Activated gamma-delta T cell (primary cell): ENCODE data around the gene TMEM106A.
"Not testable (repeated sequence)": the region's sequence is repeated elsewhere in the genome, so short reads cannot be mapped to it uniquely, and the experiment has no call there.

Experiments used
- DNase-seq: peaks from one replicate; lab custom pipeline; 2025; lab: John Stamatoyannopoulos, UW
- total RNA-seq, 2 donors: gene quantifications; one replicate each; lab custom pipeline; 2026; lab: John Stamatoyannopoulos, UW

Gene TMEM106A, protein sequence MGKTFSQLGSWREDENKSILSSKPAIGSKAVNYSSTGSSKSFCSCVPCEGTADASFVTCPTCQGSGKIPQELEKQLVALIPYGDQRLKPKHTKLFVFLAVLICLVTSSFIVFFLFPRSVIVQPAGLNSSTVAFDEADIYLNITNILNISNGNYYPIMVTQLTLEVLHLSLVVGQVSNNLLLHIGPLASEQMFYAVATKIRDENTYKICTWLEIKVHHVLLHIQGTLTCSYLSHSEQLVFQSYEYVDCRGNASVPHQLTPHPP
- 12.1 to 13.0 reads per million in 2 donors for total RNA-seq

DNA sequence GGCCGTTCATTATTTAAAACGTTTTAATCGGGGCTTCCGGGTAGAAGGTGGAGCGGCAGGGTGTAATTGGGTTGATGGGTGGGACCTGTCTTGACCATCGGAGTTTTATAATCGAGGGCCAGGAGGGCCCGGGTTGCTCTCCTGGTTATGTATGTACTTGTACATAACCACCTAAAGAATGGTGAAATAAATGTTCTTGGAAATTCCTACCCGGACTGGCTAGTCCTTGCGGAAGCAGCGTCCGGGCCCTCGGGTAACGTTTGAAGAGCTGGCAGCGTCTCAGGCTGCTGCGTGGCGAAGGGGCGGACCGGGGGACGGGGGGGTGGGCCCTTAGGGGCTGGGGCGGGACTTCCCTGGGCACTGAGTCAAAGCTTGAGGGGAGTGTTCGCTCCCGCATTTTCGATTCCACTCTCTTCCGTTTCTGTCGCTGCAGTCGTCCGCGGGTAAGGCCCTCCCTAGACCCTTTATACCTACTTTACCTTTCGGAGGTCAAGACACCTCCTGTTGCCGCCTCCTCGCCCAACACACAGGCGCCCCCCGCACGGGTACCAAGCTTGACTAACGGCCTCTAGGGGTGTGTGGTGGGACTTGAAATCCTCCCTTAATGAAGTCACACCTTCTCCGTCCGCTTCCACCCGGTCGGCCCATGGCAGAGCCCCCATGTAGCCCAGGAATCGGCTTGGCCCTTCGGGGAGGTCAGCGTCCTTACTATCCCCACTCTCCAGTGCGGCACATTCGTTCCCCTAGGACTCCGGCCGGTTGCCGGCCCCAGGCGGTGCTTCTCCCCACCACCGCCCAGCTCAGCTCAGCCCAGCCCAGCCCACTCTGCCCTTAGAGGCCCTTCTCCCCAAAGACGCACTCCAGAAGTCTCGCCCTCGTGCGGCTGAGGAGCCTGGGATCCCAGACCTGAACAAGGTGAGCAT is at the start of gene TMEM106A:
TSS of gene TMEM106A (plus strand) at position 396 of the 923 bp plus-strand sequence. CDS start 1,167 bp downstream, outside the sequence.
- DNase-seq: peak; percentile 31

DNA sequence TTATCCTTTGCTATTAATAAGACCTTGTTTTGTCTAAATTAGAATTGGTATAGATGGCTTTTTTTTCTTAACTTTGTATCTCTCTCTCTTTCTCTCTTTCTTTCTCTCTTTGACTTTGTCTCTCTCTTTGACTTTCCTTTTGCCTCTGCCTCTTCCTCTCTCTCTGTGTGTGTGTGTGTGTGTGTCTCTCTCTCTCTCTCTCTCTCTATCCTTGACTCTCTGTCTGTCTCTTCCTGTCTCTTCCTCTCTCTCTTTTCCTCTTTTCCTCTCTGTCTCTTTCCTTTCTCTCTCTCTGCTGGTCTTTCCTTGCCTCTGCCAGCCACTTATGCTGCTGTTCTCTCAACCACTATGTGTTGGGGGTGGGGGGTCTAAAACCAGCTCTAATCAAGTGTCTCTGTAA is 45.7 kb upstream of the TMEM106A start:
- not testable (repeated sequence) for DNase-seq

DNA sequence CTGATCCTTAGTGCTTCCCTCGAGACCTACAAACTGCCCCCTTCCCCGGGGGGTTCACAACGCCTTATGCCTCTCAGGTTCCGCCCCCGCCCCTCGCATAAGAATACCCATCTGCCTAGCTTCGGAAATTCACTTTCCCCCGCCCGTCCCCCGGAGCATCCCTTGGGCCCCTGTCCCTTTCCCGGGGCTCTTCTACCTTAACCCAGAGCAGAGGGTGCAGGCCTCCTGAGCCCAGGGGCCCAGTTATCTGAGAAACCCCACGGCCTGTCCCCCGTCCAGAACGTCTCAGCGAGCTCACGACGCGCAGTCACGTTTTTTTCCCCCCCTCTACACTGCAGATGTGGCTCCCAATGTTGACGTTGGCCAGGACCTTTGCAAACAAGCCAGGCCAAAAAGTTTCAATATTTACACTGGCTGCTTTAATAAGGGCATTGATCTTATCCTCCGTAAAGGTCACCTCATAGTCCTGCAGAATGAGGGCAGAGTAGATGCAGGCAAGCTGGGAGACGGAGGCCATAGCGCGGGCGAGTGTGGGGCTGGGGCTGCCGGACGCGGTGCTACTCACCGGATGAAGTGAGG is 42.0 kb upstream of the TMEM106A start:
- no peak for DNase-seq

DNA sequence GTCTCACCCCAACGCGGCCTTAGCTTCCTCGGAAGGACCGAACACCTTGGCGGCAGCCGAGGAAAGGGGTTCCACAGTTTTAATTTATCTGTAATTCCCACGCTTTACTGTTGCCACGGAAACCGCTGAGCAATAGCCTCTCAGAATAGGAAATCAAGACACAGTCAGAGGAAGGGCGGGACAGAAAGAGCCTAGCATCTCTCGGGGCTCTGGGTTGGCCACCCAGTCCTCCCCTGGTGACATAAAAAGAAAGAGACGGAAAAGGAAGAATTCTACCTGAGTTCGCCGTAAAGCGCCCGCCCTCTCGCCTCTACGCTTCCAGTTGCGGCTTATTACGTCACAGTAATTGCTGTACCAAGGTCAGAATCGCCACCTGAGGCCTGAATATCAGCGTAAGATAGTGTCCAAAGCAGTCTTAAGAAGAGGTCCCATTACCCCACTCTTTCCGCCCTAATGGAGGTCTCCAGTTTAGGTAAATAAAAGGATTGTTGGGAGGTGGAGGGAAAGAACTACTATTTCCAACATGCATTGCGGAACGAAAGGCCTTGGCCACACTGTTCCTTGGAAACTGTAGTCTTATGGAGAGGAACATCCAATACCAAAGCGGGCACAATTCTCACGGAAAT is 41.4 kb upstream of the TMEM106A start:
- peak; percentile 27 for DNase-seq

DNA sequence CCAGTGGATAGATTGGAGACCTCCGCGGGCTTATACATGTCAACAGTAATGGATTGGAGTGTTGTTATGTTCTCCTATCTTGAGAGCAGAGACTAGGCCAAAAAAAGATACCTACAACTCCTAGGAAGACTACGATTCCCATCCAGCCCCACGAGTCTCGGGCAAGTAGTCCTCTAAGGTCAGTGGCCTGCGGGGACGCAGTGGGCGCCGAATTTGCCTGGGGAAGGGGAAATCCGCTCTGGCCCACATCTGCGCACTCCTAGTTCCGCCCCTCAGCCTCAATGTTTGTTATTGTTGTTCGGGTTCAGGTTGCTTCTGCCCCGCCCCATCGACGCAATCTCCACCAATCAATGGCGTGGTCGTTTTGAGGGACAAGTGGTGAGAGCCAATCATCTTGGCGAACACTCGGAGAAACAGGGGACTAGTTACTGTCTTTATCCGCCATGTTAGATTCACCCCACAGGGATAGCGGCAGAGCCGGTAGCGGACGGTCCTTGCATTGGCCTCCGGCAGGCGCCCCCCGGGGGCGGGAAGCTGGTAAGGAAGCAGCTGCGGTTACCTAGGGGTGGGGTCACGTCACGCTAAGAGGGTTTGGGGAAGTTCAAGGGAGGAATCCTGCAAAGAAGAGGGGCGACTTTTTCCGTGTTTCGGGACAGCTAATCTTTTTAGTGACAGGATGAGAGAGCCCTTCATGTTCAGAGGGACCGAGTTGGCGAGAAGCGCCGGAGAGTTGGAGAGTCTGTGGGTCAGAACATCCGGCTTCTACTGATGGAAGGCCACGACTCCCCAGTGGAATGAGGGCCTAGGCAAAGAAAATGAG is 40.7 kb upstream of the TMEM106A start, which contains the start of gene NBR1:
TSS of gene NBR1 (plus strand) at position 449 of the 820 bp plus-strand sequence. CDS start 4,586 bp downstream, outside the sequence.
- peak; percentile 55 for DNase-seq

DNA sequence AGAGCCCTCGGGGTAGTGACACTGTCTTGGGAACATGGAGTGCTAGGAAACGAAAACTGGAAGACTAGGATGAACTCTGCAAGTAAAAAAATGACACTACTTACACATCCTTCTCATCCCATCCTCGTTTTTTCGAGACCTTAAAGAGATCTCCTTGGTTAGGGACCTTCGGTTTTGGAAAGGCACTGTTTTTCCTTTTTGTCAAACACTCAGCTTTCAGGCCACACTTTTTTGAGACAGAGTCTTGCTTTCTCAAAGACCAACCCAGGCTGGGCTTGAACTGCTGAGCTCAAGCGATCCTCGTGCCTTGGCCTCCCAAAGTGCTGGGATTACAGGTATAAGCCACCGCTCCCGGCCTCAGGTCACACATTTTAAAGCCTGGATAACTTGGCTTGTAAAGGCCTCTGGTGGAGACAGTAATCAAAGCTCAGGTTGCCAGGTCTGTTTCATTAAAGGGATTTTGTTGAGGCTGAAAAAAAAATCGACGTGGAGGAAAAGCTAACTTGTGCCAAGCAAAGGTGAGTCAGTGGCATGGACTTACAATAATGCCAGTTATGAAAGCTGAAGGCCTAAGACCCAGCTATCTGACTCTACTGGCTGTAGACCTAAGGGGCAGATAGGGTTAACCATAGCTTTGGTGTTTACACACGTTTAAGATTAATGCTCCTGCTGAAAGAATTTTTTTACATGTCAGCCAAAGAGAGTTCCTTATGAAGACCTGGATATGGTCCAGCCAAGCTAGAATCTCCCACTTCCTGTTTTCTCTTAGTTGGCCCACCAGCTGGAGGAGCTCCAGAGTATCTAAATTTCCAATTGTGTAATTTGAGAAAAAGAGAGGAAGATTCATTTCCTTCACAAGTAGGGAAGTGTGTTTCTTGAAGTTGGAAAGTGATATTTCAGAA is 39.8 kb upstream of the TMEM106A start:
- DNase-seq: no peak

DNA sequence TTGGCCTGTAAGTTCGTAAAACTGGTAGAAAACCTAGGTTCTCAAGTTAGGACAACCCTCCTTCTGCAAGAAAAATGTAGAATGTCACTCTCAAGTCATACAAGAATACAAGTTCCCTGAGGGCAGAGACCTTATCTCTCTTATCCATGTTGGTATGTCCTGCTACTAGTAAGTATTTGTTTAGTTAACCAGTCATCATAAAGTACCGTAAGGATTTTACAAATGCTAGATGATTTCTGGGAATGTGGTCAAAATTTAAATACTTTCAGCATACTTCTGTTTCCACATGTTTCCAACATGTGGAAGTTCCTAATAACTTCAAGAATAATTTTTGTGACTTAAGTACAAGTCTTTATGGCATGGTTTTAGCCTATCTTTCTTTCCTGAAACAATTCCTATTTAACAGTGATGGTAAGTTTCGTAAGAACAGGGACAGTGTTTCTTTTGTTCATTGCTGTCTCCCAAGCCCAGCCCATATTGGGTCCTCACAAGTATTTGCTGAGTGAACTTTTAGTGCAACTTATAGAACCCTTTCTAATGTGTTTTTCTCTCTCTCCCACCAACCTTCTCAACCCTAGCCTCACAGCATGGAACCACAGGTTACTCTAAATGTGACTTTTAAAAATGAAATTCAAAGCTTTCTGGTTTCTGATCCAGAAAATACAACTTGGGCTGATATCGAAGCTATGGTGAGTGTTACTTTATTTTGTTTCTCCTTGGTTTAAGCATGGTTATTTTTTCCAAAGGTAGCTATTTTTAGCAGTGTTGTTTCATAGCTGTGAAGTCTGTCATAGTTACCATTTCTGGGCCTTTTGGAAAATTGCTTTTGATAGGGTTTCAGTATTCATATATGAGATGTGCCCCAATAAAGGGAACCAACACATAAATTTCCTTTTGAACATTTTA is 36.2 kb upstream of the TMEM106A start:
- DNase-seq: no peak

DNA sequence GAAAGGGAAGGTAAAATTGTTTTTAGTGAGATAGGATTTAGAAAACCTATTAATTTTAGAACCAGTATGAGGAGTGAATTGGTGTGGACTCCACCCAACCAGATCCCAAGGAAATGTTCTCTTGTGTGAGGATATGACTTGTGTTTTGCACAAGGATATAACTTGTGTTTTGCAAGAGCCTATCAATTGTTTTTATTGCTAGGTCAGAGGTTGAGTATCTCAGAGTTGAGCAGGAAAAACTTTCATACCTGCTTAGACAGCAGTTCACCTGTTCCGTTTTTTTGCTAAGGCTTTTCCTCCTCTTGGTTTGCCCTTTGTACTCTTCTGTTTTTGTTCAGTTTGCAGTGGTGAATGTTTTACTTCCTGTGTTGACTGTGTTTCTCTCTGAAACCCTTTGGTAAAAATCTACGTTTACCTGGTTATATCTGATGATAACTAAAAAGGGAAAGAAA is 35.5 kb upstream of the TMEM106A start:
- DNase-seq: no peak

DNA sequence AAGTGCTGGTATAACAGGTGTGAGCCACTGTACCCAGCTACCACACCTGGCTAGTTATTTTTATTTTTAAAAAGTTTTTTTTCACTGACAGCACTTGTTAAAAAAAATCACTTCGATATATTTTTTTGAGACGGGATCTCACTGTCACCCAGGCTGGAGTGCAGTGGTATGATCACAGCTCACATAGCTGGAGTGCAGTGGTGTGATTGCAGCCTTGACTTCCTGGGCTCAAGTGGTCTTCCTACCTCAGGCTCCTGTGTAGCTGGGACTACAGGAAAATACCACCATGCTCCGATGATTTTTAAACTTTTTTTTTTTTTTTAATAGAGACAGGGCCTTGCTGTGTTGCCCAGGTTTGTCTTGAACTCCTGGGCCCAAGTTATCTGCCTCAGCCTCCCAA is 27.8 kb upstream of the TMEM106A start:
- DNase-seq: no peak

DNA sequence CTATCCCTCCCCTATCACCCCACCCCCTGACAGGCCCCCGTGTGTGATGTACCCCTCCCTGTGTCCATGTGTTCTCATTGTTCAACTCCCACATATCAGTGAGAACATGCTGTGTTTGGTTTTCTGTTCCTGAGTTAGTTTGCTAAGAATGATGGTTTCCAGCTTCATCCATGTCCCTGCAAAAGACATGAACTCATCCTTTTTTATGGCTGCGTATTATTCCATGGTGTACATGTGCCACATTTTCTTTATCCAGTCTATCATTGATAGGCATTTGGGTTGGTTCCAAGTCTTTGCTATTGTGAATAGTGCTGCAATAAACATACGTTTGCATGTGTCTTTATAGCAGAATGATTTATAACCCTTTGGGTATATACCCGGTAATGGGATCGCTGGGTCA is 25.0 kb upstream of the TMEM106A start:
- DNase-seq: not testable (repeated sequence)

DNA sequence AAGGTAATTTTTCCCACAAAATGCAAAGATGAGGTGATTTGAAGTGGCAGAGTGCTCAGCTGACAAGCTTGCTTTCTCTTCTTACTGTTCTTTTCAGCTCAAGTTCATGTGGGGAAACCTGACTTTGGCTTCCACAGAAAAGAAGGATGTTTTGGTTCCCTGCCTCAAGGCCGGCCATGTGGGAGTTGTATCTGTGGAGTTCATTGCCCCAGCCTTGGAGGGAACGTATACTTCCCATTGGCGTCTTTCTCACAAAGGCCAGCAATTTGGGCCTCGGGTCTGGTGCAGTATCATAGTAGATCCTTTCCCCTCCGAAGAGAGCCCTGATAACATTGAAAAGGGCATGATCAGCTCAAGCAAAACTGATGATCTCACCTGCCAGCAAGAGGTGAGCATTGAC is 18.4 kb upstream of the TMEM106A start:
- no peak for DNase-seq

DNA sequence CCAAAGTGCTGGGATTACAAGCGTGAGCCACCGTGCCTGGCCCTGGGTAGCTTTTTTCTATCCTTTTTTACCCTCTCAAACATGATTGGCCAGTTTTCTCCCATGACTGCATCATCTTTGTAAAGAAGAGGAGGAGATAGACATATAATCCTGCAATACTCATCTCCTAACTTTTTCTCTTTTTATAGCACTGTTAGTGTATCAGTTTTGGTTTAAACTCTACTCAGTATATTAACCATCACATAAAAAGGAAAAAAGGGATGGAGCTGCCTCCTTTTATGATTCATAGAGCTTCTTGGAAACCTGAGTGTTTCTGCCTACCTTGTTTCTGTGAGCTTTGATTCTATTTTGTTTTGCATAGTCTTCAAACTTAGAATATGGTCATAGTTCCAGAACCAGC is 12.0 kb upstream of the TMEM106A start:
- no peak for DNase-seq

DNA sequence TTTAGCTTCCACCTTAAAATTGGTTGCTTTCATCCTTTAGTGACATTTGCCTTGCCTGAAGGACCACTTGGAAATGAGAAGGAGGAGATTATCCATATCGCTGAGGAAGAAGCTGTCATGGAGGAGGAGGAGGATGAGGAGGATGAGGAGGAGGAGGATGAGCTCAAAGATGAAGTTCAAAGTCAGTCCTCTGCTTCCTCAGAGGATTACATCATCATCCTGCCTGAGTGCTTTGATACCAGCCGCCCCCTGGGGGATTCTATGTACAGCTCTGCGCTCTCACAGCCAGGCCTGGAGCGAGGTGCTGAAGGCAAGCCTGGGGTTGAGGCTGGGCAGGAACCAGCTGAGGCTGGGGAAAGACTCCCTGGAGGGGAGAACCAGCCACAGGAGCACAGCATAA is 11.5 kb upstream of the TMEM106A start:
- no peak for DNase-seq

DNA sequence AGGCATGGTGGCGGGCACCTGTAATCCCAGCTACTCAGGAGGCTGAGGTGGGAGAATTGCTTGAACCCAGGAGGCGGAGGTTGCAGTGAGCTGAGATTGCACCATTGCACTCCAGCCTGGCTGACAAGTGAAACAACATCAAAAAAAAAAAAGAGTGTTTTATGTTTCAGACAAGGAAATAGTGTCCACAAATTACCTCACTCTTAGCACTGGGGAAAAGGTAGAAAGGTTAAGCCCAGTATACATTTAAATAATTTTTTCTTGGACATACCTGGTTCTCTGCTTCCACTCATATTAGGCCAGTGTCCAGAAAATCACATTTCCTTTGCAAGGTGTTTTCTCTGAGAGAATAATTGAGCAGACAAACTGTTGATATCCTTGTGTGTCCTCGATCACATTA is 8.7 kb upstream of the TMEM106A start:
- not testable (repeated sequence) for DNase-seq

DNA sequence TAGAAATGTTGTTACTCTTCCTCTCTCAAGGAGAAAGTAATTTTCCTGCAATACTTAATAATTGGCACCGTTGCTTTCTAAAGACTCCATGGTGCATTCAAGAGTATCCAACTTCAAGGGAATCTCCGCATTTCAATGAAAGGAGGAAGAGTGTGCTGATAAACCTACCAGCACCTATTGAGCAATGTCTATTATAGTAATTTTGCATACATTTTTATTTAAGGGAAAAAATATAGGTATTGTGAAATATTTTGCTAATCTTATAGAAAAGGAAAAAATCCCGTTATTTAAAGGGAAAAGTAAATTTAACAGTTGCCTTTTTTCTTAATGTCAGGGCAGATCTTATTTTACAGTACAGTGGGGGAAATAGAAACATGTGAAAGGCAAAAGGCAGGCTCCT is 1.1 kb upstream of the TMEM106A start:
- DNase-seq: no peak

DNA sequence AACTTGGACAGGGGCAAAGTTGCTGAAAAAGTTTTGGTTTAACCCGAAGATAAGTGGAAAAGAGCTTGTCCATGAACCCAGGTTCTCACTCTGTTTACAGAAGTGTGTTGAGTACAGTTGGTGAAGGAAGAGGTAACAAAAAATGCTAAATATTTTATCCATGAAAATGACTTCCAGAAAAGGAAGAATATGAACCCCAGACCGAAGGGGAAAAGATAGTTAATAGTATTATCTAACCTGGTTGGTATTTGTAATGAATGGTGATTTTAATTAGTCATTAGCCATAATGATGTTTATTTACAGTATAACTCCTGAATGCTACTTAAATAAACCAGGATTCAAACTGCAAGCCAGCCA is 574 bp upstream of the TMEM106A start:
- DNase-seq: no peak

DNA sequence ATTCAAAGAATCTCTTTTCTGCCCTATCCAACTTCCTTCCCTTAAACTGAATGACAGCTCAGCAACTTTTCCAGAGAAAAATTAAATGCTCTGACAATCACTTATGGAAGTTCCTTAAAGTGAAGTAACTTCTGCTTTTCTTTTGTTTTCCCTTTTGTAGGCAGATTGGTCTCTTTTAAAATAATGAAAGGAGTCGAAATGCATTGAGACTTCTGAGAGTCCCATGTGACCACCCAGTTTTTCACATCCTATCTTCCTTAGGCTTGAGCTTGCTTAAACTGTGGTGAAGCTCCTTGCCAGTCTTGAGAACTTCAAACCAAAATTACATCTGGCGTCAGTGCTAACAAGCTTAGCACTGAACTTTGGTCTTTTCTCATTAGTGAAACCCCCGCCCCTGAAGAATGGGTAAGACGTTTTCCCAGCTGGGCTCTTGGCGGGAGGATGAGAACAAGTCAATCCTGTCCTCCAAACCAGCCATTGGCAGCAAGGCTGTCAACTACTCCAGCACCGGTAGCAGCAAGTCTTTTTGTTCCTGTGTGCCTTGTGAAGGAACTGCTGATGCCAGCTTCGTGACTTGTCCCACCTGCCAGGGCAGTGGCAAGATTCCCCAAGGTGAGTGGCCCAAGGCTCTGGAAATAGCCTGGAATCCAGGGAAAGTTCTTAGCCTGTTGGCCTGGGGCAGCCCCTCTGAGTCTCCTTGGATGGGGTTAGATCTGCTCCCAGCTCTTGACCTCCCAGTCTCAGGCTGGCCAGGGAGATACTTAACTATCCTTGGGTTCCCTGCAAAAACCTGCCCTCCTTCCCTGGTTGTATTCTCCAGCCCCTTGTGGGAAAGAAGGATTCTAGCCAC is 1.2 kb downstream of the TMEM106A start:
- DNase-seq: no peak

DNA sequence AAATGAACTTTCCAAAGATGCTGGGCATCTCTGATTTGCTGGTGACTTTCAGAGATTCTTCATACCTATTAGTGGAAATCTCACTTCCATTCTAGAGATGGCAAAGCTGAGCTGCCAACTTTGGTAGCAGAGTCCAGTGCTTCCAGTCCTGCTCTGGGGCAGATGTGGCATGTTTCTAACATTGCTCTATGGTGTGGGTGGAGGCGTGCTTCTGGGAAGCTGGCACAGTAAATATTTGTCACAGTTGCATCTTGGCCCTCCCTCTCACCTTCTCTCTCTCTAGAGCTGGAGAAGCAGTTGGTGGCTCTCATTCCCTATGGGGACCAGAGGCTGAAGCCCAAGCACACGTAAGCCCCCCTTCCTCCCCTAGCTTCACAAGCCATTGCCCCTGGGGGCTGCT is 1.9 kb downstream of the TMEM106A start:
- DNase-seq: no peak
